ENCODE data around the gene MINDY4.

MINDY4 gene

DNA sequence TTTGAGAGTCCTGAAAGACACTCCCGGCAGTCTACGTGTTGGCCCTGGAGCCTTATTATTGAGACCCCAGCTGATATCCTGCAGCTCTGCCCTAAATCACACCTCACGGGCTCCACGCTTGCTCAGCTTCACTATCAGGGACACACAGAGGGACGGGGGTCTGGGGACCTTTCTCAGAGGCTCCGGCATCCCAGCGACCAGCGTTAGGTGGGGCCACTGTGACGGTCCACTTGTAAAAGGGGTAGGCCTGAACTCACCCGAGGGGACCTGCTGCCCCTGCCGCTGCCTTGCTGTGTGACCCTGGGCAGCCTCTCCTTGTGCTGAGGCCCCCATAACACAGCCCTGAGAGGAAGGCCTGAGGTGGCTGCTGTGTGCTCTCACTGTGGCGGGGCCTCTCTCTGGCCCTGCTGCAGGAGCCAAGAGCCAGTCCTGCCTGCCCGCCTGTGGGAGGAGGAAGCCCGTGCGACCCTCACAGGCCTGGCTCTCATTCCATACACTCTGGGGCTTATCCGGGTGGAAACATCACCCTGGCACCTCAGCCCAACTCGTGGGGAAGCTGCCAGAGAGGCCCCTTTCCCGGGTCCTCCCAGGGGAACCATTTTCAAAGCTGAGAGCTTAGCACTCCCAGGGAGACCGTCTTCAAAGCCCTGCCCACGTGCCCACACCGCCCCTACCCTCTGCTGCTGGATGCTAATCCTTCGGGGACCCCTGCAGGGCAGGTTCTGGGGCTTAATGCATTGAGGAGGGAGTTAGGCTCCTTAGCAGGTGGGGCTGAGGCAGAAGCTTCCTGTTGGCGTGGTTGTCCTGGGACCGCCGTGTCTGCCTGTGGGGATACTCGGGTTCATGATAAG is 162.1 kb downstream of the MINDY4 start:
- no peak for DNase-seq

DNA sequence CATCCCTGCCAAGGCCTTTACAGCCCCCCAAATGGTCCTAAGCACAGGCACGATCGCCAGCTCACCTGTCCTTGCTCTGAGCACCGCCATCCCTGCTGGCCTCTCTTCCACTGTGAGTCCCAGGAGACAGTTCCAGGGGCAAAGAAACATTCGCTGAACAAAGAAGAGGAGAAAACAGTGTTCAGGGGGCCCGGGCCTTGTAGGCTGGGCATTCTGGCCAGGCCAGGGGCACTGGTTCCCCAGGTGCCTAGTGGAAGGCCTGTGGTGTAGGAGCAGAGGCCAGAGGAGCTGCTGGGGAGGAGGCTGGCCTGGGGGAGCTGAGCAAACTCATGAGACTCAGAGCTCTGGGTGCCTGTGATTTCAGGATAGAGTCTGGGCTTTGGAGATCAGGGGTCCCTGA is 163.0 kb downstream of the MINDY4 start:
- DNase-seq: no peak

DNA sequence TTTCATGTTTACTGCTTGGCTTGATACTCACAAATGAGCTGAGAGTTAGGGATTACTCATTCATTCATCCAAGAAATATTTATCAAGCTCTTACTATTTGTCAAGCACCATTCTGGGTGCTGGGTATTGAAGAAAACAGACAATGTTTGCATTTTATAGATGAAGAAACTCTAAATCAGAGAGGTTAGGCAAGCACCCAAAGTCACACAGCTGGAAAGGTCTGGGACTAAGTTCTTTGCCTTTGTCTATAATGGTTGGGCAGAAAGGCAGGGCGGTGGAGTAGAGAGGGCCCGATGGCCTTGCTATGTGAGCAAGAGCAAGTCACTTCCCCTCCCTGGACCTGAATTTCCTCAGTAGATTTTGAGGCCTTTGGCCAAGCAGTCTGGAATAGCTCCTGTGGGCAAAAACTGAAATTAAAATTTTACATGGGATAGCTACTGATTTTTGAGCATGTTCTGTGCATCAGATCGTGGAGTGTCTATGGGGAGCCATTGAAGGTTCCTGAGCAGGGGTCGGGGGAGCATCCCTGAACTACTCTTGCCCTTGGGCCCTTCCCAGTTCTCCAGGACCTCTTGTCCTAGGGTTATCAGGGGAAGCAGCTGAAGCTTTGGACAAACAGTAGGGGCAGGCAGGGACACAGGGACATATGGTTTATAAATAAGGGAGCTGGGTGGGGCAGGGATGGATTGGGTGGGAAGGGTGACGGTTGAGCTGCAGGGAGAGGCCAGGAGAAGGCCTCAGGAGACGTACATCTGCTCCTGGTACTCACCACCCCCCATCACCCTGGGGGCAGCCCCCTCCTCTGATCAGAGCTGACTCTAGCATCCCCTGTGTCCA is 163.7 kb downstream of the MINDY4 start:
- DNase-seq: no peak

DNA sequence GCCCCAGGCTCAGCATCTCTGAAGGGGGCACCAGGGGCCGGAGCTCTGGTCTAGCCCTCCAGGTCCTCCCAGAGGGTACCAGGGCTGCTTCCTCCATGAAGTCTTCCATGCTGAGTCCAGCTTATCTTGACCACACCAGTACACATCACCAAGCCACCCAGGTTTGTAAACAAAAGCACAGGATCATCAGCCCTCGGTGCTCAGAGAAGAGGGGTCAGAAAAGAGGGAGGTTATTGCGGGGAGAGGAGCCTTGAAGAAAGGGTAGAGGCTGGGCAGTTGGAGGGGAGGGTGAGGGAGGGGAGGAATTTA is 164.3 kb downstream of the MINDY4 start:
- no peak for DNase-seq

DNA sequence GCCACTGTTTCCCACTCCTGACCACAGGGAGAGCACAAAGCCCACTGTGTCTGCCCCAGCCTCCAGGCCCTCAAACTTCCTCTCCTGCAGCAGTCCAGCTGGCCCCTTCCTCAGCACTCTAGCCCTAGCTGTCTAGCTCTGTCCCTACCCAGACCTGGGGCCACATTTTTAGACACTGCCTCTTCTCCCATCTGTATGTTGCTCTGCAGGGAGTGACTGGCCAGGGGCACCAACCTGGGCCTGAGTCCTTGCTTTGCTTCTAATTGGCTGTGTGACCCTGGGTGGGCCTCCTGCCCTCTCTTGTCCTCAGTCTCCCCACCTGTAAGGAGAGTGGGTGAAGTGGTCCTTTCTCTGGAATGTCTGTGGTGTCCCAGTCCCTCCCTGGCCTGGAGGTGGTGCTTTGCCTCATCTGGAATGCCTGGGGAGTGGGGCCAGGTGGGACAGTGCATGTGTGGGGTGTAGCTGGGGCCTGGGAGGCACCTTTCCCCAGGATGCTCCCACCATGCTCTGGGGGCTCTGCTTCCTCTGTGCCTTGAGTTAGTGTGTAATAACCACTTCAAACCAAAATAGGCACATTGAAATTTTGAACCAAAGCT is 165.5 kb downstream of the MINDY4 start:
- no peak for DNase-seq

DNA sequence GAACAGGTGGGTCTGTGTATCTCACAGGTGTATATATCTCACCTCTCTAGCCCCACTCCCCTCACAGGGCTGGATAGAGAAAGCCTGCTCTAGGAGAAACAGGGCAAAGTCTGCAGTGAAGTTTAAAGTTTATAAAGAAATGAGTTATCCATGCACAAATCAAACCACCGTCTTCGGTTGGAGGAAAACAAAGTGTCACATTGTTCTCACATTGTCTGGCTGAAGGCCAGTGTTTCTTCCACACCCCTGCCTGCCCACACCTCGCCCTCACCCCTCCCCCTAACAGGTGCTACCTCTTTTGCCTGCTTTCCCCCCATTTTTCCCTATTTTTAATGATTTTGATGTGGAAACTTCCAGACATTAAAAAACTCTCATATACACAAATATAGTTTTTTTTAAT is 166.2 kb downstream of the MINDY4 start:
- DNase-seq: no peak

DNA sequence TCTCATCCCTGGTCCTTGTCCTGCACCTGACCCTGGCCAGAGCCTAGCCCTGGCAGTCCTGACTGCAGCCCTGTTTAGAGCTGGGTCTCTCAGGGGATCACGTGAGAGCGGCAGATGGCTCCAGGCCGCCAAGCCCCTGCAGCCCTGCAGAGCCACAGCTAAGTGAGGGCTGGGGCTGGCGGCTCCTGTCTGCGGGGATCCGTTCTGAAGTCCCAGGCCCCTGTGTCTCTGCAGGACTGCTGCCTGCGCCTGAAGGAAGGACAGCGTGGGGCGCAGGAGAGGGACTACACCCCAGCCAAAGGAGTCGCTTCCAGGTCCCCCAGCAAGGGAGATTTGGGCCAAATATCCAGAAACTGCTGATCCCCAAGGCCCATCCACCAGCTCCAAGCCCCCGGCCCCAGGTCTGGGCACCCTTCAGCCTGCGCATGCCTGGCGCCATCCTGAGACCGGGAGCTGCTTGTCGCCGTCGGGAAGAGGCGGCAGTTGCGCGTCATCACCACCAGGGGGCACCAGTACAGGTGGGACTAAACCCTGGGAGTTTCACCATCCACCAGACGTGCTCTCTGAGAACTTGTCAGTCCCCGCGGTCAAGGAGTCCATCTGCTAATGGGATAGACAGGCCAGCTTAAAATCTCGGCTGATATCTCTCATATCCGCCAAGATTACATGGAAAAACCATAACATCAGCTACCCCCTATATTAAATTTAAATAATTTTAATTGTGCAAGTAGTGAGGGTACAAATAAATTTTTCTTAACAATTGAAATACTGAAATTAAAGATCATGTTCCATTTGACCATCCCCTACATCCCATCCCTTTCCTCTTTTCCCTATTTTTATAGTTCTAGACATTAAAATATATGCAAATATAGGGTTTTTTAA is 167.5 kb downstream of the MINDY4 start:
- peak; percentile 55 for DNase-seq

DNA sequence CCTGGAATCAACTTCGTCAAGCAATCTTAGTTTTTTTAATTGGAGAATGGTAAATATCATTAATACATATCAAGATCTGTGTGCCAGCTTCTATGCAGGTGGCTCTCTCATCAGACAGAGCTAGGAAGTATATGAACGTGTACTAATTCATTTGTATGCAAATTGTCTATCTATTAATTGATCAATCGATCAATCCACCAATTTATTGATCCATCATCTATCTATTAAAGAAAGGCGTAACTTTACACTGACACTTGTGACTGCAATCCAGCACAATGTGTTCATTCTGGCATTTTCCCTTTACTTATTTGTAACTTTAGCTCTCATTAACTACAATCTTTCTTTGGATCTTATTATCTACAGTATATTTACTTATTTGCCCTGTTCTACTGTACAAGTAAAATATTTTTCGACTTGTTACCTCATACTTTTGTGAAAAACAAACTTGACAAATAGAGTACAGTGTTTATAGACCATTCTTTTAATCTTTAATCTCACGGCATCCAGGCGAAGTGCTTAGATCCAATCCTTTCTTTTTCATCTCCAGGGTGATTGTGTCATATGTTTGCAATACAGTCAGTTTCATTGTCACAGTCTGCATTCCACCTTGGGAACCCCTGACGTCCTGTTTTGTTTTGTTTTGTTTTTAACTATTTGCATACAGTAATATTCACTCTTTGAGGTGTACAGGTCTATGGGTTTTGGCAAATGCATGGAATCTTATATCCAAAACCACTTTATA is 170.5 kb downstream of the MINDY4 start:
- DNase-seq: no peak

Measured in fibroblast of skin of back (primary cell).